ENCODE results near the gene IFT20.
A peak's percentile ranks its signal among the peaks of the same experiment; 100 is the strongest.

IFT20 gene

GRCh38 chr17:28335959-28336871, 943 bp upstream of the IFT20 start:
- peak; percentile 9 for DNase-seq (ENCODE audit: low read depth)

- no peak for DNase-seq (ENCODE audit: low read depth)
Measured at GRCh38 chr17:28334666-28335200, 539 bp downstream of the IFT20 start.

GRCh38 chr17:28334171-28334570, 1.1 kb downstream of the IFT20 start:
- DNase-seq (ENCODE audit: low read depth), result no peak

- no peak for DNase-seq (ENCODE audit: low read depth)
Measured at GRCh38 chr17:28333083-28333746, 2.1 kb downstream of the IFT20 start.

GRCh38 chr17:28331891-28332420, 3.3 kb downstream of the IFT20 start:
- no peak for DNase-seq (ENCODE audit: low read depth)

GRCh38 chr17:28330671-28331070, 4.6 kb downstream of the IFT20 start:
- no peak for DNase-seq (ENCODE audit: low read depth)

GRCh38 chr17:28328325-28328724, 6.9 kb downstream of the IFT20 start:
- no peak for DNase-seq (ENCODE audit: low read depth)

GRCh38 chr17:28327709-28328108, 7.6 kb downstream of the IFT20 start:
- no peak for DNase-seq (ENCODE audit: low read depth)

GRCh38 chr17:28327031-28327607, 8.2 kb downstream of the IFT20 start:
- no peak for DNase-seq (ENCODE audit: low read depth)

- no peak for DNase-seq (ENCODE audit: low read depth)
Measured at GRCh38 chr17:28326114-28326513, 9.2 kb downstream of the IFT20 start.

- DNase-seq (ENCODE audit: low read depth), result no peak
Measured at GRCh38 chr17:28325211-28325610, 10.1 kb downstream of the IFT20 start.

- DNase-seq (ENCODE audit: low read depth), result no peak
Measured at GRCh38 chr17:28324781-28325180, 10.5 kb downstream of the IFT20 start.

- no peak for DNase-seq (ENCODE audit: low read depth)
Measured at GRCh38 chr17:28324267-28324745, 11.0 kb downstream of the IFT20 start.

GRCh38 chr17:28320215-28321061, 14.8 kb downstream of the IFT20 start:
- no peak for DNase-seq (ENCODE audit: low read depth)

- DNase-seq (ENCODE audit: low read depth), result no peak
Measured at GRCh38 chr17:28319598-28319935, 15.7 kb downstream of the IFT20 start.

GRCh38 chr17:28318759-28319597, 16.3 kb downstream of the IFT20 start, which contains the start of gene TMEM97:
Gene TMEM97 (plus strand): TSS chr17:28319200. CDS start chr17:28319240, 40 bp downstream.
- peak; percentile 89 for DNase-seq (ENCODE audit: low read depth)

GRCh38 chr17:28317966-28318758, 17.1 kb downstream of the IFT20 start:
- no peak for DNase-seq (ENCODE audit: low read depth)

- DNase-seq (ENCODE audit: low read depth), result no peak
Measured at GRCh38 chr17:28317099-28317965, 17.9 kb downstream of the IFT20 start.
